ENCODE measurements around the gene SCUBE1.

The SCUBE1 gene

GRCh38 chr22:43293655-43294392, 49.3 kb downstream of the SCUBE1 start:
- Histone ChIP-seq H2BK12ac (ENCODE audit: low read length) (no peak overlapping the region), H2BK5ac (ENCODE audit: low read length) (no peak overlapping the region), H3K4ac (ENCODE audit: low read length) (no peak overlapping the region), H3K4me3 (ENCODE audit: low read length in 2 of 2) (no peak overlapping the region), H3K9ac (ENCODE audit: low read depth, low read length, poor library complexity) (no peak overlapping the region), H3K27ac (replicated peaks; ENCODE audit: low read length) (no peak overlapping the region), H2BK120ac (ENCODE audit: low read depth, low read length) (no peak overlapping the region), H3K18ac (ENCODE audit: low read length) (peak overlapping the region; percentile 6), H3K4me1 (ENCODE audit: control insufficient read depth in 2 of 2, insufficient read depth in 1 of 2, low read depth in 1 of 2, low read length in 2 of 2) (peaks cover 15 to 55% of the 10 kb centered on the region in 2 donors), H3K79me1 (ENCODE audit: low read depth, low read length) (peaks cover 15% of the 10 kb centered on the region), H3K36me3 (replicated peaks in 1 of 2; ENCODE audit: control insufficient read depth in 2 of 2, insufficient read depth in 2 of 2, low read length in 2 of 2) (peaks cover 0 to 19% of the 10 kb centered on the region in 2 donors), H2AFZ (ENCODE audit: low read length) (no peak overlapping the region), H2BK15ac (ENCODE audit: low read length) (no peak overlapping the region), H3K27me3 (ENCODE audit: control insufficient read depth in 3 of 3, insufficient read depth in 3 of 3, low read depth in 1 of 3, low read length in 3 of 3) (peaks cover 0 to 16% (median 0%) of the 10 kb centered on the region in 3 experiments), H3K14ac (ENCODE audit: low read length) (no peak overlapping the region), H3K23ac (ENCODE audit: low read depth, low read length, poor library complexity) (no peak overlapping the region), H3K4me2 (ENCODE audit: insufficient read depth, low read length, poor library complexity, severe bottlenecking) (no peak overlapping the region), H4K8ac (ENCODE audit: low read depth, low read length) (no peak overlapping the region), H2AK5ac (ENCODE audit: low read depth, low read length) (no peak overlapping the region), H3K9me3 (replicated peaks in 1 of 2; ENCODE audit: control insufficient read depth in 2 of 2, insufficient read depth in 1 of 2, low read depth in 1 of 2, low read length in 2 of 2) (peaks cover 0 to 2% of the 10 kb centered on the region in 2 donors), H4K91ac (ENCODE audit: low read depth, low read length, poor library complexity) (no peak overlapping the region)
- no peak for DNase-seq (ENCODE audit: low spot score)
- no CpG with 5 or more reads among the region's 15 CpGs for WGBS, 2 donors (ENCODE audit: extremely low coverage in 2 of 2, insufficient read length in 2 of 2, insufficient replicate concordance in 1 of 2)

GRCh38 chr22:43293259-43293654, 49.9 kb downstream of the SCUBE1 start:
- H3K9ac ChIP-seq (ENCODE audit: low read depth, low read length, poor library complexity) = no peak overlapping the region
- H3K14ac ChIP-seq (ENCODE audit: low read length) = no peak overlapping the region
- H3K27me3 ChIP-seq (ENCODE audit: control insufficient read depth in 3 of 3, insufficient read depth in 3 of 3, low read depth in 1 of 3, low read length in 3 of 3) = peaks cover 0 to 22% (median 0%) of the 10 kb centered on the region in 3 experiments

DNA sequence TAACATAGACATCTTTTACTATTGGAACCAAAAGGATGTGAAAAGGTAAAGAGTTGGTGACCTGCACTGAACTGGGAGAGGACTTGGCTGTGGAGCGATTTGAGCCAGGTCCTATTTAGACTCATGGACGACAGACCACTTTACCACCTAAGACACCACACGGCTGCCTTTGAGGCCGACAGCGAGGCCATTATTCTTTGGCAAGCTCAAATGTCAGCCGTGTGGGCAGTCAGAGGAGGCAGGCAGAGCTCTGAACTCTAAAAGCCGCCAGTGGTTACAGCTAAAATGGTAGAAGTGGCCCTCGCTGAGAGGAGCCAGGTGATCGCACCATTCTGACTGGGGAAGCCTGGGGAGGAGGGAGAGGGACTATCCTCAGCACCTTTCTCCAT, 50.5 kb downstream of the SCUBE1 start:
- H3K4me2 ChIP-seq (ENCODE audit: insufficient read depth, low read length, poor library complexity, severe bottlenecking) = no peak overlapping the region
- H3K4me1 ChIP-seq (ENCODE audit: control insufficient read depth in 2 of 2, insufficient read depth in 1 of 2, low read depth in 1 of 2, low read length in 2 of 2) = peaks cover 15 to 53% of the 10 kb centered on the region in 2 donors
- H2BK120ac ChIP-seq (ENCODE audit: low read depth, low read length) = no peak overlapping the region
- H2BK12ac ChIP-seq (ENCODE audit: low read length) = no peak overlapping the region
- H3K14ac ChIP-seq (ENCODE audit: low read length) = no peak overlapping the region
- peaks cover 0 to 28% (median 0%) of the 10 kb centered on the region in 3 experiments for H3K27me3 ChIP-seq (ENCODE audit: control insufficient read depth in 3 of 3, insufficient read depth in 3 of 3, low read depth in 1 of 3, low read length in 3 of 3)
- no peak overlapping the region for H3K4ac ChIP-seq (ENCODE audit: low read length)
- H3K27ac ChIP-seq (replicated peaks; ENCODE audit: low read length) = no peak overlapping the region
- no peak overlapping the region for H4K8ac ChIP-seq (ENCODE audit: low read depth, low read length)
- H3K79me1 ChIP-seq (ENCODE audit: low read depth, low read length) = peaks cover 15% of the 10 kb centered on the region
- peaks cover 0 to 20% of the 10 kb centered on the region in 2 donors for H3K36me3 ChIP-seq (replicated peaks in 1 of 2; ENCODE audit: control insufficient read depth in 2 of 2, insufficient read depth in 2 of 2, low read length in 2 of 2)
- no peak overlapping the region for H2AK5ac ChIP-seq (ENCODE audit: low read depth, low read length)
- H2BK15ac ChIP-seq (ENCODE audit: low read length) = no peak overlapping the region
- WGBS, 2 donors (ENCODE audit: extremely low coverage in 2 of 2, insufficient read length in 2 of 2, insufficient replicate concordance in 1 of 2) = no CpG with 5 or more reads among the region's 9 CpGs
- H2BK5ac ChIP-seq (ENCODE audit: low read length) = no peak overlapping the region
- H3K4me3 ChIP-seq (ENCODE audit: low read length in 2 of 2) = no peak overlapping the region
- H2AFZ ChIP-seq (ENCODE audit: low read length) = no peak overlapping the region
- no peak overlapping the region for H3K9ac ChIP-seq (ENCODE audit: low read depth, low read length, poor library complexity)
- peaks cover 0 to 2% of the 10 kb centered on the region in 2 donors for H3K9me3 ChIP-seq (replicated peaks in 1 of 2; ENCODE audit: control insufficient read depth in 2 of 2, insufficient read depth in 1 of 2, low read depth in 1 of 2, low read length in 2 of 2)
- DNase-seq (ENCODE audit: low spot score) = no peak
- no peak overlapping the region for H4K91ac ChIP-seq (ENCODE audit: low read depth, low read length, poor library complexity)
- H3K18ac ChIP-seq (ENCODE audit: low read length) = no peak overlapping the region
- no peak overlapping the region for H3K23ac ChIP-seq (ENCODE audit: low read depth, low read length, poor library complexity)

More at GRCh38 chr22:43293259-43293654, 49.9 kb downstream of the SCUBE1 start:
- no peak overlapping the region for H2BK5ac ChIP-seq (ENCODE audit: low read length)
- peaks cover 0 to 2% of the 10 kb centered on the region in 2 donors for H3K9me3 ChIP-seq (replicated peaks in 1 of 2; ENCODE audit: control insufficient read depth in 2 of 2, insufficient read depth in 1 of 2, low read depth in 1 of 2, low read length in 2 of 2)
- peaks cover 0 to 17% of the 10 kb centered on the region in 2 donors for H3K36me3 ChIP-seq (replicated peaks in 1 of 2; ENCODE audit: control insufficient read depth in 2 of 2, insufficient read depth in 2 of 2, low read length in 2 of 2)
- peak overlapping the region; percentile 6 for H3K18ac ChIP-seq (ENCODE audit: low read length)
- H3K23ac ChIP-seq (ENCODE audit: low read depth, low read length, poor library complexity) = no peak overlapping the region
- H2AK5ac ChIP-seq (ENCODE audit: low read depth, low read length) = peak overlapping the region; percentile 2
- WGBS, 2 donors (ENCODE audit: extremely low coverage in 2 of 2, insufficient read length in 2 of 2, insufficient replicate concordance in 1 of 2) = no CpG with 5 or more reads among the region's 17 CpGs
- no peak overlapping the region for H3K4me3 ChIP-seq (ENCODE audit: low read length in 2 of 2)
- no peak overlapping the region for H2AFZ ChIP-seq (ENCODE audit: low read length)
- H3K79me1 ChIP-seq (ENCODE audit: low read depth, low read length) = peaks cover 17% of the 10 kb centered on the region
- no peak overlapping the region for H2BK15ac ChIP-seq (ENCODE audit: low read length)
- no peak overlapping the region for H4K8ac ChIP-seq (ENCODE audit: low read depth, low read length)
- H2BK120ac ChIP-seq (ENCODE audit: low read depth, low read length) = no peak overlapping the region
- H3K4me1 ChIP-seq (ENCODE audit: control insufficient read depth in 2 of 2, insufficient read depth in 1 of 2, low read depth in 1 of 2, low read length in 2 of 2) = peaks cover 15 to 57% of the 10 kb centered on the region in 2 donors
- no peak for DNase-seq (ENCODE audit: low spot score)
- no peak overlapping the region for H3K4ac ChIP-seq (ENCODE audit: low read length)
- no peak overlapping the region for H3K27ac ChIP-seq (replicated peaks; ENCODE audit: low read length)
- no peak overlapping the region for H2BK12ac ChIP-seq (ENCODE audit: low read length)
- no peak overlapping the region for H3K4me2 ChIP-seq (ENCODE audit: insufficient read depth, low read length, poor library complexity, severe bottlenecking)
- H4K91ac ChIP-seq (ENCODE audit: low read depth, low read length, poor library complexity) = no peak overlapping the region

- Histone ChIP-seq H2AK5ac (ENCODE audit: low read depth, low read length) (no peak overlapping the region), H3K18ac (ENCODE audit: low read length) (peak overlapping the region; percentile 55), H3K79me1 (ENCODE audit: low read depth, low read length) (peaks cover 17% of the 10 kb centered on the region), H3K14ac (ENCODE audit: low read length) (no peak overlapping the region), H2BK12ac (ENCODE audit: low read length) (peak overlapping the region; percentile 63), H2AFZ (ENCODE audit: low read length) (no peak overlapping the region), H3K27me3 (ENCODE audit: control insufficient read depth in 3 of 3, insufficient read depth in 3 of 3, low read depth in 1 of 3, low read length in 3 of 3) (peaks cover 0 to 30% (median 0%) of the 10 kb centered on the region in 3 experiments), H3K27ac (replicated peaks; ENCODE audit: low read length) (no peak overlapping the region), H2BK15ac (ENCODE audit: low read length) (no peak overlapping the region), H2BK120ac (ENCODE audit: low read depth, low read length) (no peak overlapping the region), H3K4ac (ENCODE audit: low read length) (no peak overlapping the region), H3K4me1 (ENCODE audit: control insufficient read depth in 2 of 2, insufficient read depth in 1 of 2, low read depth in 1 of 2, low read length in 2 of 2) (peaks cover 7 to 43% of the 10 kb centered on the region in 2 donors), H3K9me3 (replicated peaks in 1 of 2; ENCODE audit: control insufficient read depth in 2 of 2, insufficient read depth in 1 of 2, low read depth in 1 of 2, low read length in 2 of 2) (peaks cover 0 to 2% of the 10 kb centered on the region in 2 donors), H4K8ac (ENCODE audit: low read depth, low read length) (no peak overlapping the region), H3K4me3 (ENCODE audit: low read length in 2 of 2) (peak overlapping the region in 1 of 2 donors; percentile 46), H3K9ac (ENCODE audit: low read depth, low read length, poor library complexity) (peak overlapping the region; percentile 36), H3K23ac (ENCODE audit: low read depth, low read length, poor library complexity) (peak overlapping the region; percentile 57), H3K4me2 (ENCODE audit: insufficient read depth, low read length, poor library complexity, severe bottlenecking) (no peak overlapping the region), H2BK5ac (ENCODE audit: low read length) (no peak overlapping the region), H4K91ac (ENCODE audit: low read depth, low read length, poor library complexity) (no peak overlapping the region), H3K36me3 (replicated peaks in 1 of 2; ENCODE audit: control insufficient read depth in 2 of 2, insufficient read depth in 2 of 2, low read length in 2 of 2) (peaks cover 0 to 23% of the 10 kb centered on the region in 2 donors)
- DNase-seq (ENCODE audit: low spot score) = no peak
- no CpG with 5 or more reads among the region's 14 CpGs for WGBS, 2 donors (ENCODE audit: extremely low coverage in 2 of 2, insufficient read length in 2 of 2, insufficient replicate concordance in 1 of 2)
Measured at GRCh38 chr22:43291381-43291780, 51.8 kb downstream of the SCUBE1 start.

Measured in neuronal stem cell (in vitro differentiated cells).